ENCODE data around the gene POLA1.

GRCh38 chrX:24828147-24828546, 134.4 kb downstream of the POLA1 start:
- no peak for TF ChIP-seq ESRRG (CRISPR knock-in tag; IDR thresholded peaks at IDR 0.05)
- TF ChIP-seq ZFP3 (CRISPR knock-in tag; IDR thresholded peaks at IDR 0.05), result no peak
- no peak for TF ChIP-seq ZC3H10 (CRISPR knock-in tag; IDR thresholded peaks at IDR 0.05)
- TF ChIP-seq PPARA (CRISPR knock-in tag; IDR thresholded peaks at IDR 0.05; ENCODE audit: borderline replicate concordance), result no peak
- no peak for TF ChIP-seq OSR1 (CRISPR knock-in tag; IDR thresholded peaks at IDR 0.05)
- TF ChIP-seq BACH2 (CRISPR knock-in tag; IDR thresholded peaks at IDR 0.05; ENCODE audit: borderline replicate concordance), result no peak
- no peak for TF ChIP-seq PATZ1 (CRISPR knock-in tag; IDR thresholded peaks at IDR 0.05; ENCODE audit: borderline replicate concordance)
- TF ChIP-seq RARB (CRISPR knock-in tag; IDR thresholded peaks at IDR 0.05), result no peak
- no peak for TF ChIP-seq ZNF565 (CRISPR knock-in tag; conservative IDR thresholded peaks at IDR 0.05; ENCODE audit: low read depth)
- TF ChIP-seq ARNTL (CRISPR knock-in tag; IDR thresholded peaks at IDR 0.05; ENCODE audit: borderline replicate concordance, low read depth), result no peak
- TF ChIP-seq ZNF70 (CRISPR knock-in tag; IDR thresholded peaks at IDR 0.05), result no peak
- no peak for TF ChIP-seq ISL1 (CRISPR knock-in tag; IDR thresholded peaks at IDR 0.05)
